HepG2 (cell line): ENCODE data around the gene ZNF284.

Source experiments
- CHD2 ChIP-seq: IDR thresholded peaks from 2 replicates; pipeline ENCODE4 v1.6.1; 2011; ENCODE audit warnings: low read depth, low read length, improper control_type of control experiment
- FOSL2 ChIP-seq: sonication (generic); formaldehyde crosslinking; IDR thresholded peaks from 2 replicates; pipeline ENCODE4 v1.4.0; 2020; ENCODE audit warnings: missing genetic modification reagents
- RFX5 ChIP-seq: IDR thresholded peaks from 2 replicates; pipeline ENCODE4 v1.6.1; 2011; ENCODE audit warnings: low read depth, low read length, improper control_type of control experiment
- SETDB1 ChIP-seq: sonication (generic); formaldehyde crosslinking; IDR thresholded peaks from 2 replicates; pipeline ENCODE4 v1.5.1; 2020; ENCODE audit warnings: missing genetic modification reagents, mild to moderate bottlenecking, borderline replicate concordance
- TCF7L2 ChIP-seq: IDR thresholded peaks from 2 replicates; pipeline ENCODE4 v1.6.1; 2011; ENCODE audit warnings: mild to moderate bottlenecking, low read depth, low read length, moderate library complexity
- TERF1 ChIP-seq: sonication (generic); formaldehyde crosslinking; IDR thresholded peaks from 2 replicates; pipeline ENCODE4 v1.8.0; 2022; ENCODE audit warnings: mild to moderate bottlenecking, missing genetic modification reagents, moderate library complexity
- ZNF775 ChIP-seq: sonication (generic); formaldehyde crosslinking; IDR thresholded peaks from 2 replicates; pipeline ENCODE4 v1.4.0; 2020; ENCODE audit warnings: missing genetic modification reagents, mild to moderate bottlenecking, moderate library complexity, borderline replicate concordance
- ZSCAN20 ChIP-seq: sonication (generic); formaldehyde crosslinking; IDR thresholded peaks from 2 replicates; pipeline ENCODE4 v1.4.0; 2020; ENCODE audit warnings: missing genetic modification reagents, mild to moderate bottlenecking, borderline replicate concordance
- TF ChIP-seq, protein P1 (sequence below): sonication (generic); formaldehyde crosslinking; IDR thresholded peaks from 2 replicates; pipeline ENCODE4 v1.4.0; 2020; ENCODE audit warnings: missing genetic modification reagents
- TF ChIP-seq, protein P2 (sequence below): sonication (generic); formaldehyde crosslinking; IDR thresholded peaks from 2 replicates; pipeline ENCODE4 v1.5.0; 2020; ENCODE audit warnings: missing genetic modification reagents
- TF ChIP-seq, protein P3 (sequence below): sonication (generic); formaldehyde crosslinking; IDR thresholded peaks from 2 replicates; pipeline ENCODE4 v1.5.0; 2020; ENCODE audit warnings: mild to moderate bottlenecking, missing genetic modification reagents, moderate library complexity

- TF ChIP-seq ZSCAN20 (CRISPR knock-in tag) = no peak
- TF ChIP-seq, protein P1, sequence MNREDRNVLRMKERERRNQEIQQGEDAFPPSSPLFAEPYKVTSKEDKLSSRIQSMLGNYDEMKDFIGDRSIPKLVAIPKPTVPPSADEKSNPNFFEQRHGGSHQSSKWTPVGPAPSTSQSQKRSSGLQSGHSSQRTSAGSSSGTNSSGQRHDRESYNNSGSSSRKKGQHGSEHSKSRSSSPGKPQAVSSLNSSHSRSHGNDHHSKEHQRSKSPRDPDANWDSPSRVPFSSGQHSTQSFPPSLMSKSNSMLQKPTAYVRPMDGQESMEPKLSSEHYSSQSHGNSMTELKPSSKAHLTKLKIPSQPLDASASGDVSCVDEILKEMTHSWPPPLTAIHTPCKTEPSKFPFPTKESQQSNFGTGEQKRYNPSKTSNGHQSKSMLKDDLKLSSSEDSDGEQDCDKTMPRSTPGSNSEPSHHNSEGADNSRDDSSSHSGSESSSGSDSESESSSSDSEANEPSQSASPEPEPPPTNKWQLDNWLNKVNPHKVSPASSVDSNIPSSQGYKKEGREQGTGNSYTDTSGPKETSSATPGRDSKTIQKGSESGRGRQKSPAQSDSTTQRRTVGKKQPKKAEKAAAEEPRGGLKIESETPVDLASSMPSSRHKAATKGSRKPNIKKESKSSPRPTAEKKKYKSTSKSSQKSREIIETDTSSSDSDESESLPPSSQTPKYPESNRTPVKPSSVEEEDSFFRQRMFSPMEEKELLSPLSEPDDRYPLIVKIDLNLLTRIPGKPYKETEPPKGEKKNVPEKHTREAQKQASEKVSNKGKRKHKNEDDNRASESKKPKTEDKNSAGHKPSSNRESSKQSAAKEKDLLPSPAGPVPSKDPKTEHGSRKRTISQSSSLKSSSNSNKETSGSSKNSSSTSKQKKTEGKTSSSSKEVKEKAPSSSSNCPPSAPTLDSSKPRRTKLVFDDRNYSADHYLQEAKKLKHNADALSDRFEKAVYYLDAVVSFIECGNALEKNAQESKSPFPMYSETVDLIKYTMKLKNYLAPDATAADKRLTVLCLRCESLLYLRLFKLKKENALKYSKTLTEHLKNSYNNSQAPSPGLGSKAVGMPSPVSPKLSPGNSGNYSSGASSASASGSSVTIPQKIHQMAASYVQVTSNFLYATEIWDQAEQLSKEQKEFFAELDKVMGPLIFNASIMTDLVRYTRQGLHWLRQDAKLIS = no peak
- TF ChIP-seq RFX5 = no peak
- TF ChIP-seq, protein P2, sequence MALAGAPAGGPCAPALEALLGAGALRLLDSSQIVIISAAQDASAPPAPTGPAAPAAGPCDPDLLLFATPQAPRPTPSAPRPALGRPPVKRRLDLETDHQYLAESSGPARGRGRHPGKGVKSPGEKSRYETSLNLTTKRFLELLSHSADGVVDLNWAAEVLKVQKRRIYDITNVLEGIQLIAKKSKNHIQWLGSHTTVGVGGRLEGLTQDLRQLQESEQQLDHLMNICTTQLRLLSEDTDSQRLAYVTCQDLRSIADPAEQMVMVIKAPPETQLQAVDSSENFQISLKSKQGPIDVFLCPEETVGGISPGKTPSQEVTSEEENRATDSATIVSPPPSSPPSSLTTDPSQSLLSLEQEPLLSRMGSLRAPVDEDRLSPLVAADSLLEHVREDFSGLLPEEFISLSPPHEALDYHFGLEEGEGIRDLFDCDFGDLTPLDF (CRISPR knock-in tag) = no peak
- TF ChIP-seq ZNF775 (CRISPR knock-in tag) = no peak
- TF ChIP-seq, protein P3, sequence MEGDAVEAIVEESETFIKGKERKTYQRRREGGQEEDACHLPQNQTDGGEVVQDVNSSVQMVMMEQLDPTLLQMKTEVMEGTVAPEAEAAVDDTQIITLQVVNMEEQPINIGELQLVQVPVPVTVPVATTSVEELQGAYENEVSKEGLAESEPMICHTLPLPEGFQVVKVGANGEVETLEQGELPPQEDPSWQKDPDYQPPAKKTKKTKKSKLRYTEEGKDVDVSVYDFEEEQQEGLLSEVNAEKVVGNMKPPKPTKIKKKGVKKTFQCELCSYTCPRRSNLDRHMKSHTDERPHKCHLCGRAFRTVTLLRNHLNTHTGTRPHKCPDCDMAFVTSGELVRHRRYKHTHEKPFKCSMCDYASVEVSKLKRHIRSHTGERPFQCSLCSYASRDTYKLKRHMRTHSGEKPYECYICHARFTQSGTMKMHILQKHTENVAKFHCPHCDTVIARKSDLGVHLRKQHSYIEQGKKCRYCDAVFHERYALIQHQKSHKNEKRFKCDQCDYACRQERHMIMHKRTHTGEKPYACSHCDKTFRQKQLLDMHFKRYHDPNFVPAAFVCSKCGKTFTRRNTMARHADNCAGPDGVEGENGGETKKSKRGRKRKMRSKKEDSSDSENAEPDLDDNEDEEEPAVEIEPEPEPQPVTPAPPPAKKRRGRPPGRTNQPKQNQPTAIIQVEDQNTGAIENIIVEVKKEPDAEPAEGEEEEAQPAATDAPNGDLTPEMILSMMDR (CRISPR knock-in tag) = no peak
- TF ChIP-seq CHD2 = no peak
- no peak for TF ChIP-seq SETDB1
- no peak for TF ChIP-seq TCF7L2
- no peak for TF ChIP-seq TERF1 (CRISPR knock-in tag)
- TF ChIP-seq FOSL2 = no peak
Measured at GRCh38 chr19:44055870-44056269, 16.1 kb upstream of the ZNF284 start.
